ENCODE results near the gene AKAP4. TPM values are rescaled to one million over a fixed set of nuclear protein-coding genes. Genes with fewer than 3 reads are reported as not detected.

The AKAP4 gene
- total RNA-seq, 3 donors from 2014 or later: not detected

DNA sequence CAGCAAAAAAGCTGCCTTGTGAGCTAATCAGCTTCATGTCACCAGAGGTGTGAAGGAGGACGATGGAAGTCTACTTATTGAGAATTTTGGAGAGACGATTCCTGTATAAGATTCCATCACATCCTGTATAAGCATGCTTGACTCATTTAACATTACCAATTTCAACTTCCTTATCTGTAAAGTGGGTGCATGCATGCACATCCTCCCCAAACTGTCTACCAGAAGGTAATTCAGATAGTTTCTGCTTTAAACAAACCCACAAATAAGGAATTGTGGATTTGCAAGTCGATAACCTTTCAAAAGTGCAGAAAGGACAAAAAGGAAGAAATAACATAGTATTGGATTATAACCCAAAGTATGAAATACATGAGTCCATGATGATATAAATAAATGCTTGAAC lies 31.1 kb downstream of the AKAP4 start:
- no peak for DNase-seq (ENCODE audit: low spot score in 2 of 2)
- Histone ChIP-seq H3K9me3 (no peaks in the 10 kb centered on the region), H3K36me3 (no peaks in the 10 kb centered on the region), H3K4me1 (no peaks in the 10 kb centered on the region), H3K27ac (no peak overlapping the region), H3K4me3 (no peak overlapping the region), H3K27me3 (peaks cover 0 to 40% of the 10 kb centered on the region in 2 donors)
- no peak for TF ChIP-seq POLR2A (IDR thresholded peaks at IDR 0.05)
- no peak for TF ChIP-seq POLR2AphosphoS5 (IDR thresholded peaks at IDR 0.05)
- no peak for TF ChIP-seq CTCF (IDR thresholded peaks at IDR 0.05)
- intact Hi-C loops (cut with DNase I; ENCODE audit: low total_unique reads): no loop called here

GRCh38 chrX:50168241-50168687 lies 32.5 kb downstream of the AKAP4 start:
- Histone ChIP-seq H3K27ac (no peak overlapping the region), H3K4me3 (no peak overlapping the region), H3K4me1 (no peaks in the 10 kb centered on the region), H3K9me3 (no peaks in the 10 kb centered on the region), H3K36me3 (no peaks in the 10 kb centered on the region), H3K27me3 (peaks cover 0 to 37% of the 10 kb centered on the region in 2 donors)
- TF ChIP-seq POLR2AphosphoS5 (IDR thresholded peaks at IDR 0.05): no peak
- TF ChIP-seq CTCF (IDR thresholded peaks at IDR 0.05): no peak
- no peak for TF ChIP-seq POLR2A (IDR thresholded peaks at IDR 0.05)
- no peak for DNase-seq (ENCODE audit: low spot score in 2 of 2)
- intact Hi-C loops (cut with DNase I; ENCODE audit: low total_unique reads): no loop called here

GRCh38 chrX:50167366-50167765 lies 33.4 kb downstream of the AKAP4 start:
- Histone ChIP-seq H3K4me3 (no peak overlapping the region), H3K4me1 (no peaks in the 10 kb centered on the region), H3K27me3 (peaks cover 0 to 37% of the 10 kb centered on the region in 2 donors), H3K36me3 (no peaks in the 10 kb centered on the region), H3K9me3 (no peaks in the 10 kb centered on the region), H3K27ac (no peak overlapping the region)
- TF ChIP-seq POLR2AphosphoS5 (IDR thresholded peaks at IDR 0.05): no peak
- DNase-seq (ENCODE audit: low spot score in 2 of 2): no peak
- intact Hi-C loops (cut with DNase I; ENCODE audit: low total_unique reads): no loop called here

- TF ChIP-seq POLR2AphosphoS5 (IDR thresholded peaks at IDR 0.05): no peak
- no peak for TF ChIP-seq CTCF (IDR thresholded peaks at IDR 0.05)
- no peak for TF ChIP-seq POLR2A (IDR thresholded peaks at IDR 0.05)
- no peak for DNase-seq (ENCODE audit: low spot score in 2 of 2)
- Histone ChIP-seq H3K36me3 (no peaks in the 10 kb centered on the region), H3K9me3 (no peaks in the 10 kb centered on the region), H3K27ac (no peak overlapping the region), H3K4me1 (no peaks in the 10 kb centered on the region), H3K27me3 (peaks cover 0 to 27% of the 10 kb centered on the region in 2 donors), H3K4me3 (no peak overlapping the region)
- intact Hi-C loops (cut with DNase I; ENCODE audit: low total_unique reads): no loop called here
These were observed 35.1 kb downstream of the AKAP4 start for GRCh38 chrX:50165727-50166126.

DNA sequence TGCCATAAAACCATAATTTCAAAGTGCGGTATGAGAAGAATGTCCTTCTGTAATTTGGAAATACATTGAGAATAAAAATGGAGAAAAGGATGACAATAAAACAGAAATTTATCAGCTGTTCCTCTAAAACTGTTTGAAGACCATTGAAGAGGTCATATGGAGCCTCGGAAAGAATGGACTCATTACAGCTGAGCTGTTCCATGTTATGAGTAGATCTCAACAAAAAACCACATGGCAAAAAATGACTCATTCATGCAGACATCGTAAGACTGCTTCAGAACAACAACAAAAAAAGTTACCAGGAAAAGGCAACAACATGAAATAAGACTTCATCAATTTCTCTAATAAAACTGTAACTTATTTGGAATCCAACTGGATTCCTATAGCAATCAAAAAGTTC lies 39.7 kb downstream of the AKAP4 start:
- no peak for TF ChIP-seq POLR2AphosphoS5 (IDR thresholded peaks at IDR 0.05)
- no peak for TF ChIP-seq POLR2A (IDR thresholded peaks at IDR 0.05)
- TF ChIP-seq CTCF (IDR thresholded peaks at IDR 0.05): no peak
- peaks cover 0 to 38% of the 10 kb centered on the region in 2 donors for H3K27me3 ChIP-seq
- no peak overlapping the region for H3K4me3 ChIP-seq
- H3K9me3 ChIP-seq: no peaks in the 10 kb centered on the region
- no peak overlapping the region for H3K27ac ChIP-seq
- intact Hi-C loops (cut with DNase I; ENCODE audit: low total_unique reads): no loop called here
- DNase-seq (ENCODE audit: low spot score in 2 of 2): no peak
- H3K4me1 ChIP-seq: no peaks in the 10 kb centered on the region
- no peaks in the 10 kb centered on the region for H3K36me3 ChIP-seq

GRCh38 chrX:50158593-50158992 lies 42.2 kb downstream of the AKAP4 start:
- no peak for DNase-seq (ENCODE audit: low spot score in 2 of 2)
- TF ChIP-seq POLR2A (IDR thresholded peaks at IDR 0.05) (no peak), CTCF (IDR thresholded peaks at IDR 0.05) (no peak), POLR2AphosphoS5 (IDR thresholded peaks at IDR 0.05) (no peak)
- intact Hi-C loops (cut with DNase I; ENCODE audit: low total_unique reads): no loop called here
- Histone ChIP-seq H3K27me3 (peaks cover 0 to 41% of the 10 kb centered on the region in 2 donors), H3K4me1 (no peaks in the 10 kb centered on the region), H3K9me3 (no peaks in the 10 kb centered on the region), H3K36me3 (no peaks in the 10 kb centered on the region), H3K4me3 (no peak overlapping the region), H3K27ac (no peak overlapping the region)
